GM12865 (cell line): ENCODE measurements around the gene ZFTA.
"Not testable (repeated sequence)": the region's sequence is repeated elsewhere in the genome, so short reads cannot be mapped to it uniquely, and the experiment has no call there.

Experiments used
- DNase-seq: peaks from one replicate; pipeline ENCODE4 v3.0.0; 2010; ENCODE audit warnings: low read depth
- H3K4me3 ChIP-seq: 2 replicates; pipeline ENCODE4 v1.5.1; 2011; ENCODE audit warnings: mild to moderate bottlenecking, low read depth, low read length, control low read depth
- TF ChIP-seq, protein P1 (sequence below): IDR thresholded peaks from 2 replicates; pipeline ENCODE4 v1.5.1; 2011; ENCODE audit warnings: low read length, control low read depth, low read depth, inconsistent platforms; ENCODE audit not compliant: insufficient read depth; ENCODE audit errors: missing control alignments

Gene ZFTA

DNA sequence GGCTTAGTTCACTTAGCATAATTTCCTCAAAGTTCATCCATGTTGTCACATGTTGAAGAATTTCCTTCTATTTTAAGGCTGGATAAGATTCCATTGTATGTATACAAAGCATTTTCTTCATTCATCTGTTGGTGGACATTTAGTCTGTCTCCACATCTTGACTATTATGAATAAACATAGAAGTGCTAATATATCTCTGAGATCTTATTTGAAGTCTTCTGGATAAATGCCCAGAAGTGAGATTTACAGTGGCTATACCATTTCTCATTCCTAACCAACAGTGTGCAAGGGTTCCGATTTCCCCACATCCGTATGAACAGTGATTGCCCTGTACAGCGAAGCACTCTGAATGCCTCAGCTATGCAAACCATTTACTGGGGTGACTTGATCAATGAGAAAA lies 6.6 kb upstream of the ZFTA start:
- TF ChIP-seq, protein P1, sequence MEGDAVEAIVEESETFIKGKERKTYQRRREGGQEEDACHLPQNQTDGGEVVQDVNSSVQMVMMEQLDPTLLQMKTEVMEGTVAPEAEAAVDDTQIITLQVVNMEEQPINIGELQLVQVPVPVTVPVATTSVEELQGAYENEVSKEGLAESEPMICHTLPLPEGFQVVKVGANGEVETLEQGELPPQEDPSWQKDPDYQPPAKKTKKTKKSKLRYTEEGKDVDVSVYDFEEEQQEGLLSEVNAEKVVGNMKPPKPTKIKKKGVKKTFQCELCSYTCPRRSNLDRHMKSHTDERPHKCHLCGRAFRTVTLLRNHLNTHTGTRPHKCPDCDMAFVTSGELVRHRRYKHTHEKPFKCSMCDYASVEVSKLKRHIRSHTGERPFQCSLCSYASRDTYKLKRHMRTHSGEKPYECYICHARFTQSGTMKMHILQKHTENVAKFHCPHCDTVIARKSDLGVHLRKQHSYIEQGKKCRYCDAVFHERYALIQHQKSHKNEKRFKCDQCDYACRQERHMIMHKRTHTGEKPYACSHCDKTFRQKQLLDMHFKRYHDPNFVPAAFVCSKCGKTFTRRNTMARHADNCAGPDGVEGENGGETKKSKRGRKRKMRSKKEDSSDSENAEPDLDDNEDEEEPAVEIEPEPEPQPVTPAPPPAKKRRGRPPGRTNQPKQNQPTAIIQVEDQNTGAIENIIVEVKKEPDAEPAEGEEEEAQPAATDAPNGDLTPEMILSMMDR: no peak
- H3K4me3 ChIP-seq: no peak overlapping the region
- no peak for DNase-seq

DNA sequence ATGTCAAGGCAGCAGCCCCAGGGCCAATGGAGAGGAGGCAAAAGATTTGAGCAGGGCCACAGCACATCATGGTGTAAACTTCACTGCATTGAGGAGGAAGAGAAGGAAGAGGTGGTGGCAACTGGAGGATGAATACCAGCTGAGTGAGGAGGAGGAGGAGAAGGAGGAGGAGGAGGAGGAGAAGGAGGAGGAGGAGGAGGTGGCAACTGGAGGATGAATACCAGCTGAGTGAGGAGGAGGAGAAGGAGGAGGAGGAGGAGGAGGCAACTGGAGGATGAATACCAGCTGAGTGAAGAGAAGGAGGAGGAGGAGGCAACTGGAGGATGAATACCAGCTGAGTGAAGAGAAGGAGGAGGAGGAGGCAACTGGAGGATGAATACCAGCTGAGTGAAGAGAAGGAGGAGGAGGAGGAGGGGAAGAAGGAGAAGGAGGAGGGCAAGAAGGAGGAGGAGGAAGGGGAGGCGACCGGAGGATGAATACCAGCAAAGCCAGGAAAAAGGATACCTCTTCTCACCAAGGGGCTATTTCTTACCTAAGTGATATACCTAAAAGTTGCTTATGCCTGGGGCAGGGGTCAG lies 3.3 kb upstream of the ZFTA start:
- H3K4me3 ChIP-seq, DNase-seq: not testable (repeated sequence)

DNA sequence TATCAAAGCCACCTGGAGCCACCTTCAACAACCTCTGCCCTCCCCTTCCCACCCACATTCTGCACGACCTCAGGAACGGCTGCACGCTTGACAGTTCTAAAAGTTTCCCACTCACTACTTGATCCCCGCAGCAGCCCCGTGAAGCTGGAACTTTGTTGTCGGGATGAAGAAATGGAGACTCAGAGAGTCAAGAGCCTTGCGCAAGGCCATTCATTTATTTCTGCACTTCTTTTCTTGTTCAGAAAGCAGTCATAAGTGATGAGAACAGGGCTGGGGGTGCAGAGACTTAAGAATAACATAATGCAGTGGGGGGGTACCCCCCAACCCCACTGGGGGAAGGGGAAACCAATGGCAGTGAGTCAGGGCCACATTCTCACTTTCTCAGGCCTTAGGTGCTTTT lies 2.2 kb upstream of the ZFTA start:
- no peak for DNase-seq
- TF ChIP-seq, protein P1: no peak
- H3K4me3 ChIP-seq: no peak overlapping the region

DNA sequence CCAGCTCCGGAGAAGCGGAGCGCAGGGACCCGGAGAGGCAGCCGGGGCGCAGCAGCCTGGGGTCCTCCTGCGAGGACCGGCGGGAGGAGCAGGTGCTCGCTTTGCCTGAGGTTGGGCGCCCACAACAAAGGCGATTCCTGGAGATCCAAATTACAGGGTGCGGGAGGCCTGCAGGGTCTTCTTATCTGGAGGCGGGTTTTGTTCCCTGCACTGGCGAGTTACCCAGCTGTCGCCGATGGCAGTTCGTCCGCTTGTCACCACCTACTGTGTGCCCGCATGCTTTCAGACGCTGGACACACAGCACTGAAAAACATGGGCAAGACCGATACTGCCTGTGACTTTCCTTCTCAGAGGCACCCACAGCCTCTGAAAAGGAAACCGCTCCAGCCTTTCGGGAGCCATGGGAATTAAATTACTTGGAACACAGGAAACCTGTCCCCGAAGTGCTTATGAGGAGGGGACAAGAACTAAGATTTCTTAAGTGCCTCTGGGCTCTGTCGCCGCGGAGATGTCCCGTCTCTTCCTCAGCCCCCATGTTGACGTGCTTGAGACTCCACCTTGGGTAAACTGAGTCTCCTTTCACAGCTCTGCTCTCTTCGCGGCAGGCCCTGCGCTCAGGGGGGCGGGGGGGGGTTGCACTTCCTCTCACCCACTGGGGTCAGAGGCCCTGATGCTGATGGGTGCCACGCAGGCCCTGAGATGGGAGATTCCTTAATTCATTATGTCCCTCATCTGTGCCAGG lies 1.3 kb upstream of the ZFTA start:
- TF ChIP-seq, protein P1: no peak
- no peak for DNase-seq
- no peak overlapping the region for H3K4me3 ChIP-seq

DNA sequence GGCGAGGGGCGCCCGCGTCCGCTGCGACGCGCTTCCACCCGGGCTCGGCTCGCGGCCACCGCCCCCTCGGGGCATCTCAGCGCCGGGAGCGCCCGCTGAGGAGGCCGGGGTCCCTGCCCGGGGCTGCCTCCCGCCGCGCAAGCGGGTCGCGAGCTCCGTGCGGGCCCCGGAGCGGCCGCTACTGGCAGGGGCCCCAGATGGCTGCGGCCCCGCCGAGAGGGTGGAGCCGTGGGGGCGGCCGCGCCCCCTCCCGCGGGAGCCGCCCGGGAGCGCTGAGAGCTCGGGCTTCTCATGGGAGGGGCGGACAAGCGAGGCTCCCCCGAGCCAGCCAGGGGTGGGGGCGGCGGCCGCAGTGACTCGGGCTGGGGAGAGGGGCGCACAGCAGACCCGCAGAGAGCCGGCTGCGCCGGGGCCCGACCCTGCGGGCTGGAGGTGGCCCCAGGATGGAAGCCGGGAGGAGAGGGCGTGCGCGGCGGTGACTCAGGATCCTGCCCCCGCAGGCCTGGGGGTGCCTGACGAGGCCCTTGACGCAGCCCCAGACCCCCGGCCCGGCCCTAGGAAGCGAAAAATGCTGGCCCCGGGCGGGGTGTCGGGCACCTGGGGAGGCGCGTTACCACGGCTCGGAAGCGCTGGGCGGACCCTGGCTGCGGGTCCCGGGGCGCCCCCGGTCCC lies 603 bp upstream of the ZFTA start:
- DNase-seq: peak; percentile 48

DNA sequence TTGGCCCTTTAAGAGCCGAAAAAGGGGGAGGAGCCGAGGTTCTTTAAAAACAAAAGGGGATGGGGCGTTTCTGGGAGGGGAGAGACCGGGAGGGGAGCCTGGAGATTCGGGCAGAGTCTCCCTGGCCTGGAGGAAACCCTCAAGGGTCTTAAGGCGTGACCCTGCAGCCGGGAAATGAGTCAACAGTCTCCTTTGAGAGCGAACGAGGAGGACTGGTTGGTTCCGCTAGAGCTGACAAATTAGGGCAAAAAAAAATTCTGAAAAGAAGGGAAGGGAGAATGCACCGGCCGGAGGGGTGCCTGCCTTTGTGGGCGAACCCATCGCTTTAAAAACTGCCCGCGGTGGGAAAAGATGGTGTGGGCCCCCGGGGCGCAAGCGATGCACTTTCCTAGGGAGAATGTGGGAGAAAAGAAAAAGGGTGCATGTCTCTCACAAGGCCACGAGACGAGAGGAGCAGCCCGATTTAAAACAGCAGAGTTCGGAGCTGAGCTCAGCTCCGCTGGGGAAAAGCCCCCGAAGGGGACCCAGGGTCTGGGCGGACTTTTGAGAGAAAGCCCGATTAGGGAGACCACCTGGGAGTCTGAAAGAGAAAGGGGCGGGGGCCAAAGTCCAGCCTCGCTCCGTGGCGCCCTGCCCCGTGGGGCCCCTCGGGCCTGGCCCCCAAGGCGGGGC lies 874 bp downstream of the ZFTA start:
- peak overlapping the region; percentile 93 for H3K4me3 ChIP-seq
- DNase-seq: peak; percentile 58
- TF ChIP-seq, protein P1: no peak

More for the DNA sequence above, 603 bp upstream of the ZFTA start:
- TF ChIP-seq, protein P1: no peak
- peak overlapping the region; percentile 61 for H3K4me3 ChIP-seq

DNA sequence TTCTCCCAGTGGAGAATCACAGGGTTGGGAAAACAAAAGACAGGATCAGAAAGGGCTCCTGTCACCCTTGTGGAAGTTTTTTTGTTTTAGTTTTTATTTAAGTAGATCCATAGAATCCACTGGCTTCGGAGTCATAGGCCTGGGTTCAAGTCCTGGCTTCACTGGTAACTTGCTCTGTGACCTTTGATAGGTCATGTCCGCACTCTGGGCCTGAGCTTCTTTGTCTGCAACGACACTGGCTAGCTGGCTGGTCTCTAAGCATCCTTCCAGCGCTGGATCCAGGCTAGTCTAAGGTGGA lies 1.4 kb downstream of the ZFTA start:
- no peak for DNase-seq

More for the DNA sequence above, 1.4 kb downstream of the ZFTA start:
- H3K4me3 ChIP-seq: peak overlapping the region; percentile 93
- TF ChIP-seq, protein P1: no peak
